MM.1S (cell line): ENCODE measurements around the gene SCGB1C2.
"Not testable (repeated sequence)": the region's sequence is repeated elsewhere in the genome, so short reads cannot be mapped to it uniquely, and the experiment has no call there.

Experiments
- CTCF ChIP-seq: fragments of 300-600 bp; sonication (generic); IDR thresholded peaks from 2 replicates; pipeline ENCODE4 v1.5.1; 2016; ENCODE audit warnings: antibody characterized with exemption, low read length, mixed read lengths
- EZH2 ChIP-seq: fragments of 300-600 bp; sonication (generic); optimal IDR thresholded peaks from 2 replicates; pipeline ENCODE3; 2017; ENCODE audit warnings: low read depth, mild to moderate bottlenecking, antibody characterized with exemption, low read length, mixed read lengths
- EZH2phosphoT487 ChIP-seq: fragments of 300-600 bp; sonication (generic); IDR thresholded peaks from 2 replicates; pipeline ENCODE4 v1.6.1; 2018; ENCODE audit warnings: antibody characterized with exemption, low read length

GRCh38 chr17:118339-118917 lies 18.9 kb upstream of the SCGB1C2 start:
- peak; percentile 44 for TF ChIP-seq CTCF
- not testable (repeated sequence) for TF ChIP-seq EZH2, EZH2phosphoT487
